ENCODE results near the gene TRIM38. TPM values are rescaled to one million over a fixed set of nuclear protein-coding genes. Genes with fewer than 3 reads are reported as not detected.
"Not testable (repeated sequence)": the region's sequence is repeated elsewhere in the genome, so short reads cannot be mapped to it uniquely, and the experiment has no call there.

The TRIM38 gene, protein sequence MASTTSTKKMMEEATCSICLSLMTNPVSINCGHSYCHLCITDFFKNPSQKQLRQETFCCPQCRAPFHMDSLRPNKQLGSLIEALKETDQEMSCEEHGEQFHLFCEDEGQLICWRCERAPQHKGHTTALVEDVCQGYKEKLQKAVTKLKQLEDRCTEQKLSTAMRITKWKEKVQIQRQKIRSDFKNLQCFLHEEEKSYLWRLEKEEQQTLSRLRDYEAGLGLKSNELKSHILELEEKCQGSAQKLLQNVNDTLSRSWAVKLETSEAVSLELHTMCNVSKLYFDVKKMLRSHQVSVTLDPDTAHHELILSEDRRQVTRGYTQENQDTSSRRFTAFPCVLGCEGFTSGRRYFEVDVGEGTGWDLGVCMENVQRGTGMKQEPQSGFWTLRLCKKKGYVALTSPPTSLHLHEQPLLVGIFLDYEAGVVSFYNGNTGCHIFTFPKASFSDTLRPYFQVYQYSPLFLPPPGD
- 8.0 and 9.4 TPM in 2 replicates for total RNA-seq

- DNase-seq (ENCODE audit: low read depth, low spot score): peak; percentile 77
Measured at GRCh38 chr6:25962149-25963127, at the start of gene TRIM38. TSS of gene TRIM38 (plus strand) at chr6:25962802. CDS start at chr6:25966523, 3,721 bp downstream.

- no peak for DNase-seq (ENCODE audit: low read depth, low spot score)
Measured at GRCh38 chr6:25913741-25914140, 48.9 kb upstream of the TRIM38 start.

DNA sequence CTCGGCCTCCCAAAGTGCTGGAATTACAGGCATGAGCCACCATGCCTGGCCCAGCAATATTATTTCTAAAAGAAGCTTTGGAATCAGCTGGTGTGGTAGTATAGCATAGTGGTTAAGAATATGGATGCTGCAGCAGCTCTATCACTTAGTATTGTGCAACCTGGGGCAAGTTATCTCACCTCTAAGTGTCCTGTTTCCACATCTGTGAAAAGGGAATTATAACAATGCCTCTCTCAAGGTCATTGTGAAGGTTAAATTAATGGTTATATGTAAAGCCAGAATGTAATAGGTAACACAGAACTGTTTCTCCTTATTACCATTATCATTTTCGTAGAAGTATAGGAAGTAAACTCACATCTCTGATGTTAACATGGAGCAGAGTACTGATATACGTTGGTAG lies 46.3 kb upstream of the TRIM38 start:
- DNase-seq (ENCODE audit: low read depth, low spot score): no peak

GRCh38 chr6:25916789-25917490 lies 45.7 kb upstream of the TRIM38 start:
- no peak for DNase-seq (ENCODE audit: low read depth, low spot score)

GRCh38 chr6:25918083-25918683 lies 44.4 kb upstream of the TRIM38 start:
- DNase-seq (ENCODE audit: low read depth, low spot score): no peak

GRCh38 chr6:25919657-25920056 lies 42.9 kb upstream of the TRIM38 start:
- no peak for DNase-seq (ENCODE audit: low read depth, low spot score)

DNA sequence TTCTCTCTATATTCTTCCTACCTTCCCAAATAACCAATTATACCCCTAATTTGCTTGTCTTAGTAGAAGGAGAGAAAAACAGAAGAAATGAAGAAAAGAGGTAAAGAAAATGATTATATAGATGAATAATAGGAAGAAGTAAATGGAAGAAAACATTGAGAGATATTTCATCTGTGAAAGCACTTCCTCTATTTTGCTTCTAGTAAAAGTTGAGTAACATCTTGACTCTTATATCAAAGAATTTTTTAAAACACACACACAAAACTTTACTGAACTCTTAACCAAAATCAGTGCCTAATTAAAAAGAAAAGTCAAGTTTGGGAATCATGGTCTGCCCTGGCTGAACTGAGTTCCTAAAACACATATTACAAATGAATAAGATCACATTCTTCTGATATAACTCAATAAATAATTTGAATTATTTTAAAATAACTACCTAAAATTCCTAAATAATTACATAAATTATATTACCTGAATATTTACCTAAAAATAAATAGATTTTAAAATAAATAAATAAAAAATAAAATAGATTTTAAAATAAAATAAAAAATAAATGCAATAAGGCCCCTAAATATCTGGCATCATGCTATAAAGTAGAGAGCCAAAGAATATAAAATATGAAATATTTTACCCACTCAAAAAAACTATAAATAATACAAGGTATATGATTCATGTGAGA lies 40.9 kb upstream of the TRIM38 start:
- no peak for DNase-seq (ENCODE audit: low read depth, low spot score)

GRCh38 chr6:25922301-25922700 lies 40.3 kb upstream of the TRIM38 start:
- DNase-seq (ENCODE audit: low read depth, low spot score): no peak

- DNase-seq (ENCODE audit: low read depth, low spot score): no peak
Measured at GRCh38 chr6:25925876-25926275, 36.7 kb upstream of the TRIM38 start.

- DNase-seq (ENCODE audit: low read depth, low spot score): no peak
Measured at GRCh38 chr6:25927178-25927577, 35.4 kb upstream of the TRIM38 start.

DNA sequence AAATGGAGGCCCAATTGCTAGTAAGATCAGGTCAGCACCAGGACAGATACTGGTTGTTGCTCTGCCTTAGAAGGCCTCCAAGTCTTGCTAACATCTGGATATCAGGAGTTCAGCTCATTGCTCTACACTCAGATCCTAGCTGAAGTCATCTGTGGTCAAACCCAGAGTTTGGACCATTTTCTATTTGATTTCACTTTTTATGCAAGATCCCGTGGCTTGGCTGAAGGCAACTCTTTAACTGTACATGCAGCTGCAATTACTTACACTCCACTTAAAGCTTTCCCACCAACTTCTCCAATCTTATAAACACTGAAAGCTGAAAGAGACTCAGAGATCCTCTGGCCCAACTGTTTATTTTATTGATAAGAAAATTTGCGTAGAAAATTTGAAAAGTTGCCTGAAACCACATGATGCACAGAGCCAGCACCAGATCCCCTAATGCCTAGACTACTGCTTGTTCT lies 34.8 kb upstream of the TRIM38 start:
- no peak for DNase-seq (ENCODE audit: low read depth, low spot score)

- no peak for DNase-seq (ENCODE audit: low read depth, low spot score)
Measured at GRCh38 chr6:25928562-25929324, 33.9 kb upstream of the TRIM38 start.

DNA sequence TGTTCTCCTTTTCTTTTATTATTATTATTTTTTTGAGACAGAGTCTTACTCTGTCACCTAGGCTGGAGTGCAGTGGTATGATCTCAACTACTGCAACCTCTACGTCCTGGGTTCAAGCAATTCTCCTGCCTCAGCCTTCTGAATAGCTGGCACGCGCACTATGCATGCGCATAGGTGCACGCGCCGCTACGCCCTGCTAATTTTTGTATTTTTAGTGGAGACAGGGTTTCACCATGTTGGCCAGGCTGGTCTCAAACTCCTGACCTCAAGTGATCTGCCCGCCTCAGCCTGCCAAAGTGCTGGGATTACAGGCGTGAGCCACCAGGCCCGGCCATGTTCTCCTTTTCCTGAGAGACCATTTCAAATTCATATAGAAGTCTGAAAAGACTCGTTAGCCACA lies 32.8 kb upstream of the TRIM38 start:
- DNase-seq (ENCODE audit: low read depth, low spot score): not testable (repeated sequence)

DNA sequence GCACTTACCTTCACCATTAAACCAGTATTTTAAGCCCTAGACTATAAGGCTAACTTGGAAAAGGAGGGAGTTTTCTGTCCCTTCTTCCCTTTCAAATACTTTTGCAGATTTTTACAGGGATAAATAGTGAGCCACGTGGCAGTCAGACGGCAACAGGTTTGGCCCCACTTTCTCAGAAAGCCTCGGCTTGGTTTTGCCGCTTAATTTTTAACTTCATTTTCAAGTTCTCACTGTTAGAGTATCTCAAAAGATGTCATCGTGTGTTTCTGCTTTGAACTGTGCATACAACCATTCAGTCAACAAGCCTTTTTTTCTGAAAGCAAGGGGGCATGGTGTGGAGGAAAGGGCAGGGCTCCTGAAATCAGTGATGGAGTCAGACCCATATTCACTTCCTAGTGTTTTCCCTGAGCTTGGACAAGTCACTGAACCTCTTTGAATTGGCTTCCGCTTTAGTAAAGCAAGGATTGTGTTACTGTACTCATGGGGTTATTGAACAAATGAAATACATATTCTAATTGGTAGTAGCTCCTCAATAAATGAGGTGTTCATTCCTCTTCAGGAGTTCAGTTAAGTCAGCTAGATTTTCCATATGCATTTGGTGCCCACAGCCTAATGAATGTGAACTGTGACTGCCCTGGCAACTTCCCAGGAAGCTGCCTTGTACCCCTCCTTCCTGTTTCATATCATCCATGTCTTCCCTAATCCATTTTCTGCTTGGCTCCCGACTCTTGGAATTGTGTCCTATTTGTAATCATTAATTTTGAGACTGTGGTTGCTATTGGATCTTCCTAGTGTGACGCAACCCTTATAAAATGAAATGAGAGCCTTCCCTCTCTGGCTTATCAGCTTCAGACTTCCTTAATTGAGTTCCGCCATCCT lies 31.8 kb upstream of the TRIM38 start, which contains the start of gene SLC17A2:
Gene SLC17A2, minus strand, starts transcription at position 160 of the 879 bp plus-strand sequence. CDS start 4,895 bp downstream, outside the sequence.
- no peak for DNase-seq (ENCODE audit: low read depth, low spot score)

GRCh38 chr6:25931411-25931709 lies 31.2 kb upstream of the TRIM38 start:
- DNase-seq (ENCODE audit: low read depth, low spot score): no peak

DNA sequence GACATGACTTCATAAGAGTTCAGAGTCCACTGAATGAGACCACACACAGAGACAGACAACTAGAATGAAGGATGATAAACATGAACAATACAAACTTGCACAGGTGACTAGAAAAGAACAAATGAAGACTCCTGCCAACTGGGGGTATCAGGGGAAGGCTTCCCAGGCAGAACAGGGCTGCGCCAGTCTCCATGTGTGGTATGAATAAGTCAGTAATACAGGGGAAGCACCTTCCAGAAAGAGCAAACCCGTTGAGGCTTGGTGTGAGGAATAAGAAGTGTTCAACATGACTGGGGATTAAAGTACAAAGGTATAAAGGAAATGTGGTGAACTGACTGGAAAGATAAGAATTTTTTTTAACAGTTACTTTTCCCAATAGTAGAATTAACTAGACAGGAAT lies 28.4 kb upstream of the TRIM38 start:
- DNase-seq (ENCODE audit: low read depth, low spot score): no peak

GRCh38 chr6:25934735-25935313 lies 27.8 kb upstream of the TRIM38 start:
- DNase-seq (ENCODE audit: low read depth, low spot score): no peak

DNA sequence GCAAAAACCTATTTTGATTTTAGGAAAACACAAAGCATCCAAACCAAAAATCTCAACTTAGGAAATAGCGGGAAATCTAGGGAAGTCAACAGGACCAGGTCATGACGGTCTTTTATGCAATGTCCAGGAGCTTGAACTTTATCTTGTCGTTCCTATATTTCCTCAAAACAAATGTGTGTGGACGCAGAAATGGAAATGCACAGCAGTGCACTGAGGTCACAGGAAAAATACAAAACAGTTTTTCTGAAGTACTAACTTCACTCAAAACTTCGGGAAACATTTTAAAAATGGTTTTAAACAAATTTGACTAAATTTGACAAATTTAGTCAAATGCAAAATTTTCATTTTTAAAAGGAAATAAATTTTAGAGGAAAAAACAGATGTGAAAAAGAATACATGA lies 26.6 kb upstream of the TRIM38 start:
- no peak for DNase-seq (ENCODE audit: low read depth, low spot score)
